Posterior cingulate gyrus (tissue), 11 donors: ENCODE results near the gene ZNF630.
"Not testable (repeated sequence)": the region's sequence is repeated elsewhere in the genome, so short reads cannot be mapped to it uniquely, and the experiment has no call there.

Source experiments
- DNase-seq, 10 donors: peaks; one replicate each; pipeline versions ENCODE4 v3.0.0 to v3.0.0-alpha.2; 2020 to 2021; ENCODE audit warnings: mixed read lengths in 3 of 10
- intact Hi-C: fragments of 100-400 bp; cut with DNase I; formaldehyde crosslinking; loops from one replicate; pipeline ENCODE4 v1.15.1; 2023

Gene ZNF630

GRCh38 chrX:48071064-48071985 lies at the start of gene ZNF630:
Gene ZNF630, minus strand, starts transcription at chrX:48071640. Its CDS starts 4,754 bp downstream, at chrX:48066886.
- DNase-seq: peak; percentile 35 to 94 (median 63)
- intact Hi-C loops: no loop called here

GRCh38 chrX:48107717-48108116 lies 36.3 kb upstream of the ZNF630 start:
- intact Hi-C loops: no loop called here

GRCh38 chrX:48102874-48103374 lies 31.5 kb upstream of the ZNF630 start:
- DNase-seq: no peak
- intact Hi-C loops: no loop called here

More at GRCh38 chrX:48107717-48108116, 36.3 kb upstream of the ZNF630 start:
- no peak for DNase-seq

DNA sequence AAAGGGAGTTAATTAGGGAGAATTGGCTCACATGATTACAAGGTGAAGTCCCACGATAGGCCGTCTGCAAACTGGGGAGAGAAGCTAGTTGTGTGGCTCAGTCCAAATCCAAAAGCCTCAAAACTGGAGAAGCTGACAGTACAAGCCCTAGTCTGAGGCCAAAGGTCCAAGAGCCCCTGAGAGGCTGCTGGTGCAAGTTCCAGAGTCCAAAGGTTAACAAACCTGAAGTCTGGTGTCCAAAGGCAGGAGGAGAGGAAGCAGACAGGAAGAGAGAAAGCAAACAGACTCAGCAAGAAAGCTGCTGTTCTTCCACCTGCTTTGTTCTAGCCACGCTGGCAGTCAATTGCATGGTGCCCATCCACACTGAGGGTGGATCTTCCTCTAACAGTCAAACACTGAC lies 30.0 kb upstream of the ZNF630 start:
- intact Hi-C loops: no loop called here

GRCh38 chrX:48092558-48092957 lies 21.1 kb upstream of the ZNF630 start:
- DNase-seq, intact Hi-C loops: not testable (repeated sequence)

More for the DNA sequence above, 30.0 kb upstream of the ZNF630 start:
- DNase-seq: no peak

DNA sequence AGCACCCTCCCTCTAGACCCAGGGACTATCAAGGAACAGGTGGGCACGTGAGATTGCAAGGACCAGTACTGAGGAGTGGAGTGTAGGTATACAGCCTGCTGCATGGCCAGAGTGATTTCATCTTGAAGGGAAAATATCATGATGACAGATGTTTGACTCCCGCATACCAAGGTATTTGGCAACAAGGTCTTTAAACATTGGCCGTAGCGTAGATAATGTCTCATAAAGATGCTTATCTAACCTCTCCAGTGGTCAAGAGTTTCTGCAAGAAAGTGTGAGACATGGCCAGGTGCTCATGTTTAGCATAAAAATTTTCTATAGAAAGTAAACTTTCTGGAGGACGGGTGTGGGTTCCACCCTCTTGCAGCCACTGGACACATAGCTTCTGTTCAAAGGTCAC lies 18.7 kb upstream of the ZNF630 start:
- no peak for DNase-seq
- intact Hi-C loops: no loop called here

- intact Hi-C loops: no loop called here
- no peak for DNase-seq
Measured at GRCh38 chrX:48086082-48086481, 14.6 kb upstream of the ZNF630 start.

DNA sequence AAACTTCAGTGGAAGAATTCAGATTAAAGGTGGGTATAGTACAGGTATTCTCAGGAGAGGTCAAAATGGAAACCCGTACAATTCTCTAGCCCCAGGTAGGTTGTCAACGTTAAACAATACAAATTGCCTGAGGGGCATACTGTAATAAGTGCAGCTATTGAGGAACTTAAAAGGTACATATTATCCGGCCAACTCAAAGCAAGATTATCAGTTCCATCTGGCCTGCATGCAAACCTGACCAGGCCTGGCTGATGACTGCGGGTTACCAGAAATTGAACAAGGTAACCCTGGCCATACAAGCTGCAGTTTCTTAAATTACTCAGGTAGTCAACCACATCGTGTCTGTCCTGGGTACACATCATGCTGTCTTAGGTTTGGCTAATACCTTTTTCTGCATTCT lies 12.3 kb upstream of the ZNF630 start:
- intact Hi-C loops: no loop called here
- no peak for DNase-seq

GRCh38 chrX:48083212-48083611 lies 11.8 kb upstream of the ZNF630 start:
- intact Hi-C loops: no loop called here
- peak in 4 of 10 donors; percentile 17 to 30 (median 28) for DNase-seq

- intact Hi-C loops: no loop called here
Measured at GRCh38 chrX:48076343-48076742, 4.9 kb upstream of the ZNF630 start.

GRCh38 chrX:48071986-48072605 lies 656 bp upstream of the ZNF630 start:
- intact Hi-C loops: no loop called here
- DNase-seq: no peak

More at GRCh38 chrX:48076343-48076742, 4.9 kb upstream of the ZNF630 start:
- no peak for DNase-seq

GRCh38 chrX:48068096-48068887 lies 3.1 kb downstream of the ZNF630 start:
- DNase-seq: no peak
- intact Hi-C loops: no loop called here

- no peak for DNase-seq
- intact Hi-C loops: no loop called here
Measured at GRCh38 chrX:48064261-48064660, 7.2 kb downstream of the ZNF630 start.

- intact Hi-C loops: no loop called here
- DNase-seq: no peak
Measured at GRCh38 chrX:48059296-48059639, 12.2 kb downstream of the ZNF630 start.

DNA sequence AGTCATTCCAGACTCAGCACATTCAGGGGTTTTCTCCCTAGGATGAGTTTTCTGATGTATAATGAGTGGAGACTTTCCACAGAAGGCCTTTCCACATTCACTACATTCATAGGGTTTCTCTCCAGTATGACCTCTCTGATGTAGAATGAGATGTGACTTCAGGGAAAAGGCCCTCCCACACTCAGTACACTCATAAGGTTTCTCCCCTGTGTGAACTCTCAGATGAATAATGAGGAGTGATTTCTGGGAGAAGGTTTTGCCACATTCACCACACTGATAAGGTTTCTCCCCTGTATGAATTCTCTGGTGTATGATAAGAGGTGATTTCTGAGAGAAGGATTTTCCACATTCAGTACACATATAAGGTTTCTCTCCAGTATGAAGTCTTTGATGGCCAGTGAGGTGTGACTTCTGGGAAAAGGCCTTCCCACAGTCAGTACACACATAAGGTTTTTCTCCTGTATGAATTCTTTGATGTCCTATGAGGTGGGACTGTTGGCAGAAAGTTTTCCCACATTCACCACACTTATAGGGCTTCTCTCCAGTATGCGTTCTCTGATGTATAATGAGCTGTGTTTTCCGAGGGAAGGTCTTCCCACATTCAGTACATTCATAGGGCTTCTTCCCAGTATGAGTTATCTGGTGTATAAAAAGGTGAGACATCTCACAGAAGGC lies 12.7 kb downstream of the ZNF630 start:
- intact Hi-C loops: no loop called here
- no peak for DNase-seq

DNA sequence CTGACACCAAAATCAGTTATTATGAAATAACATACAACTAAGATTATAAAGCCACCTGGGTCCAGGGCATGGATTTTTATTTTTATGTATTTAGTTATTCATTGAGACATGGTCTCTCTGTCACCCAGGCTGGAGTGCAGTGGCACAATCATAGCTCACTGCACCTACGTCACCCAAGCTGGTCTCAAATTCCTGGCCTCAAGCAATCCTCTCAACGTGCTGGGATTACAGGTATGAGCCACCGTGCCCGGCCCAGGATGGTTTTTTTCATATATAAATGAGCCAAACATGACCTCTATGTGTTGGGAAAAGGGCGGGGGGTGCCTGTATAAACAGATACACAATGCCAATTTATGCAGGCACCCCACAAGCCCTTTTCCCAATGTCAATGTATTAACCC lies 24.6 kb downstream of the ZNF630 start:
- no peak for DNase-seq
- intact Hi-C loops: no loop called here

DNA sequence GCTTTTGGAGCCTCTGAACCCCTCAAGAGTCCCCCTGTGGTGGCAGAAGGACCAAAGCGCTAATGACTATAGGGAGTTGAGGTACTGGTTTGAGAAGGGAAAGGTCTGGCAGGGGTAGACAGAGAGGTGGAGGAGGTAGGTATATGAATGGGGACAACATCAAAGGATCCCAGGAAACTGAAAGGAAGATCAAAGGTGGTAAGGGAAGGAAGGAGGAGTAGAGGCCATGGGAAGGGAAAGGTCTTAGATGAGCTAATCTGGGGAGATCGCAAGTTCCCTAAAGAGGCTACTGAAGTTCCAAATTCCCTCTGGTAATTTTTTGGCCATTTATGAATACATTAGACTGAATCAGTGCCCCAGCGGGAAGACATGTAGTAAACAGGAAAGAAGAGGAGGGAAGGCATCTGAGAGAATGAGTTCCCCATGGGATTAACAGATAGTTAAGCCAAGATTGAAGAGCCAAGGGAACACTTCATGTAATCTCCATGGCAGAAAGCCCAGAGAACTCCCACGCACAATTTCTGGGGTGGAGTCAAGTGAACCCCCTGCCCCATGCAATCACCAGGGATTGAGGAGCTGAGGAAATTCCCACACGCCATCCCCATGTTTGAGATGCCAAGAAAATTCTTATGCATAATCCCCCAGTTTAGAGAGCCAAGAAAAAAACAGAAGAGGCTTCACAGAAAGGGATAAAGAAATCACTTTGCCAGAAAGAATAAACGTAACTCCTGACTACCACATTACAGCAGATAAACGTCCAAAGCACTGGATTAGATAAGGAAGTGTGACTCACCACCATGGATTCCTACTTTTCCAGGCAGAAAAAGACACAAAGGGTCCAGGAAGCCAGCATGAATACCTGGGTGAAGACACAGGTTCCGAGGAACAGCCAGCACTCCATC lies 25.8 kb downstream of the ZNF630 start:
- no peak for DNase-seq
- intact Hi-C loops: no loop called here

DNA sequence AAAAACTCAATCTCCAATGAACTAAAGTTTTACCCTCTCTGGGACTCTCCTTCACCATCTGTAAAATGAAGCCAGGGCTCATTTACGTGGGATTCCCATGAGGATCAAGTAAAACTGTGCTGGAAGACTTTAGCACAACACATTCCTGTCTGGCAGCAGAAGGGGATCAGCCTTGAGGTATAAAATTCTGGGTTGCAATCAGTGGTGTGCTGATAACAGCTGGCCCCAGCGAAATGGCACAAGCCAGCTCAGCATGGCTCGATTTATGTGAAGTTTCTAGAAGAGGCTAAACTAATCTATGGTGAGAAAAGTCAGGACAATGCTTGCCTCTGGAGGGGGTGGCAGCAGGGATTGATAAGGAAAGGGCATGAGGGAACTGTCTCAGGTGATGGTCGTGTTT lies 28.4 kb downstream of the ZNF630 start:
- intact Hi-C loops: no loop called here
- no peak for DNase-seq

DNA sequence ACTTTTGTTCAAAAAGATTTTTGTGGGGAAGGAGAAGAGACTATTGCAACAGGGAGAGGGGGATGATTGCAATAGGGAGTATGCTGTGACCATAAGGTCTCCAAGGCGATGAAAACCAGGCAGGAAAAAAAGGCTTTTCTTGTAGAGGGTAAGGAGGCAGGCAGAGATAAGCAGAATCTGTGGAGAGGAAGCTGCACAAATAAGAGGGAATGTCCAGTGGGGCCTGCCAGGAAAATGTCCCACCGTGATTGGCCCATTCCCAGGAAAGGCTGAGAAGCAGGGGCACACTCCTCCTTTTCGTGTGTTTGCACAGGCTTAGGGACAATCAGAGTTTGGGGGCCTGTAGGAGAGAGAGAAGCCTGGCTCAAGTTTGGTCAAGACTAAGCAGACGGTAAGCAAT lies 35.5 kb downstream of the ZNF630 start:
- intact Hi-C loops: no loop called here
- DNase-seq: no peak
